AG04449 (cell line): Measurements from ENCODE around the gene C1QTNF5.

ENCODE experiments used
- CTCF ChIA-PET: fragments of 350-600 bp; formaldehyde crosslinking; extraction: SDS; loops from one replicate; lab custom pipeline; 2021; ENCODE audit warnings: antibody characterized with exemption; lab: Yijun Ruan, JAX
- POLR2A ChIA-PET: fragments of 400-600, 350-600 bp; formaldehyde crosslinking; extraction: SDS; loops from one replicate; lab custom pipeline; 2020; ENCODE audit warnings: antibody characterized with exemption, inconsistent platforms; lab: Yijun Ruan, JAX
- DNase-seq: peaks from one replicate; pipeline ENCODE4 v3.0.0-alpha.2; 2010; ENCODE audit warnings: low read depth, low spot score
- H3K4me3 ChIP-seq: 2 replicates; pipeline ENCODE4 v1.5.1; 2011; ENCODE audit warnings: low read depth, mild to moderate bottlenecking, control low read depth, low read length
- TF ChIP-seq, protein P1 (sequence below): IDR thresholded peaks from one replicate; pipeline ENCODE4 v1.5.1; 2011; ENCODE audit warnings: mild to moderate bottlenecking, moderate library complexity, low read length, control low read depth, inconsistent platforms; ENCODE audit not compliant: insufficient read depth; ENCODE audit errors: missing control alignments

C1QTNF5 gene

DNA sequence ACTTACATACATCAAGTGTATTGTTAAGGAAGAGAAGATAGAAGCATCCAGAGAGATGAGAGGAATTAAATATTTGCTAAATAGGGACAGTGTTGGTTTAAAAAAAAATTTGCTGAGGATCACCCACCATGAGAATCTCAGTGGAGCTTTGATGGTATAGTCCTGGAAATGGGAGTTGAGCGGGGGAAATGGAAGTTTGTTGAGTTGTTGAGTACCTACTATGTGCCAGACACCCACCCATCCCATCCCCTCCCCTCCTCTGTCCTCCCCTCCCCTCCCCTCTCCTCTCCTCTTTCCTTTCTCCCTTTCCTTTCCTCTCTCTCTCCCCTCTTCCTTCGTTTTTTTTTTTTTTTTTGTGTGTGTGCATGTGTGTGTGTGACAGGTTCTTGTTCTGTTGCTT lies 10.5 kb upstream of the C1QTNF5 start:
- POLR2A ChIA-PET, result no interaction called here
- CTCF ChIA-PET, result interaction anchor here (1.4 to 7.6 kb wide), 3 partner anchors 12 to 126 kb away, joined by 7 to 123 read pairs (median 10); partner anchors contain the start of gene C1QTNF5

DNA sequence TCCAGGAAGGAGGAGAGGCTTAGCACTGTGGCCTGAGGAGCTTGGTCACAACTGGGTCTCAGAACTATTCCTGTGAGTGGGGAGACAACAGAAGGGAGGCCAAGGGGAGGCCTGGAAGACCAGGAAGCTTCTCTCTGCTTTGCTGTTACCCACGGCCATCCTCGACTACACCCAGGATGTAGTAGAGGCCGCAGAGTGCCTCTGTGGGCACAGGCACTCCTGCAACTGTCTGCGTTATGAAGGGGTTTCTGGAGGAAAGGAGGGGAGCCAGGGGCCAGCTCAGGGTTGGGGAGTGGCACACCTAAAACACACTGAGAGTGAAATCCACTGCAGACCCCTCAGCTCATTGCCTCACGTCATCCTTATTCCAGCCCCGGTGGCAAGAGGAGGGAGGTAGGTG lies 9.6 kb upstream of the C1QTNF5 start:
- ChIA-PET POLR2A (no interaction called here), CTCF (interaction anchor here (1.4 to 7.6 kb wide), 2 partner anchors 11 to 25 kb away, joined by 7 to 123 read pairs; partner anchors contain the start of gene C1QTNF5)
- no peak overlapping the region for H3K4me3 ChIP-seq
- no peak for DNase-seq
- TF ChIP-seq, protein P1, sequence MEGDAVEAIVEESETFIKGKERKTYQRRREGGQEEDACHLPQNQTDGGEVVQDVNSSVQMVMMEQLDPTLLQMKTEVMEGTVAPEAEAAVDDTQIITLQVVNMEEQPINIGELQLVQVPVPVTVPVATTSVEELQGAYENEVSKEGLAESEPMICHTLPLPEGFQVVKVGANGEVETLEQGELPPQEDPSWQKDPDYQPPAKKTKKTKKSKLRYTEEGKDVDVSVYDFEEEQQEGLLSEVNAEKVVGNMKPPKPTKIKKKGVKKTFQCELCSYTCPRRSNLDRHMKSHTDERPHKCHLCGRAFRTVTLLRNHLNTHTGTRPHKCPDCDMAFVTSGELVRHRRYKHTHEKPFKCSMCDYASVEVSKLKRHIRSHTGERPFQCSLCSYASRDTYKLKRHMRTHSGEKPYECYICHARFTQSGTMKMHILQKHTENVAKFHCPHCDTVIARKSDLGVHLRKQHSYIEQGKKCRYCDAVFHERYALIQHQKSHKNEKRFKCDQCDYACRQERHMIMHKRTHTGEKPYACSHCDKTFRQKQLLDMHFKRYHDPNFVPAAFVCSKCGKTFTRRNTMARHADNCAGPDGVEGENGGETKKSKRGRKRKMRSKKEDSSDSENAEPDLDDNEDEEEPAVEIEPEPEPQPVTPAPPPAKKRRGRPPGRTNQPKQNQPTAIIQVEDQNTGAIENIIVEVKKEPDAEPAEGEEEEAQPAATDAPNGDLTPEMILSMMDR, result no peak

More for the DNA sequence above, 10.5 kb upstream of the C1QTNF5 start:
- TF ChIP-seq, protein P1, result no peak
- H3K4me3 ChIP-seq, result no peak overlapping the region
- no peak for DNase-seq

DNA sequence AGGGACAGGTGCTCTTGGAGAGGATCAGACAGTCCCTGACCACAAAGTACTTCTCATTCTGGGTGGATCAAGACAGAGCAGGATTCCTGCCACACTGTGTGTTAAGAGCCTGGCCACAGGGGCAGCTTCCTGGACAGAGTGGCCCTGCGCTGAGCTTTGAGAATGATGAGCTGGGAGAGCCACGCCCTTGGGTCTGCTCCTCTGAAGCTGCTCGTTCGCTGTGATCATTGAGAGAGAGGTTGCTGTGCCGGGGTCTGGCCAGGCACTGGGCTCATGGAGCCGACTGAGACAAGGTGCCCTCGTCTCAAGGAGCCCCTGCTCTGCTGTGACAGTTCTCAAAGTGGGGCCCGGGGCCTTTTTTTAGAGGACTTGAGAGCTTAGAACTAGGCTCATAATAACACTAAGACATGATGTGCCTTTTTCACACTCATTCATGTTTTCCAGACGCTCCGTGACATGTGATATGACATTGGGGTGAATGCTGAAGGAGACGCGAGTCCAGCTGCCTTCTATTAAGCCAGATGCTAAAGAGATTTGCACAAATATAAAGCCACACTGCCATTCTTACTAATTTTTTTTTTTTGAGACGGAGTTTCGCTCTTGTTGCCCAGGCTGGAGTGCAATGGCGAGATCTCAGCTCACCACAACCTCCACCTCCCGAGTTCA lies 7.4 kb upstream of the C1QTNF5 start:
- CTCF ChIA-PET, result interaction anchor here (1.2 to 14.1 kb wide), 8 partner anchors 9 to 142 kb away, joined by 4 to 358 read pairs (median 12); partner anchors contain the start of genes C1QTNF5, CBL and USP2
- DNase-seq, result no peak
- TF ChIP-seq, protein P1, result no peak
- POLR2A ChIA-PET, result no interaction called here
- no peak overlapping the region for H3K4me3 ChIP-seq

DNA sequence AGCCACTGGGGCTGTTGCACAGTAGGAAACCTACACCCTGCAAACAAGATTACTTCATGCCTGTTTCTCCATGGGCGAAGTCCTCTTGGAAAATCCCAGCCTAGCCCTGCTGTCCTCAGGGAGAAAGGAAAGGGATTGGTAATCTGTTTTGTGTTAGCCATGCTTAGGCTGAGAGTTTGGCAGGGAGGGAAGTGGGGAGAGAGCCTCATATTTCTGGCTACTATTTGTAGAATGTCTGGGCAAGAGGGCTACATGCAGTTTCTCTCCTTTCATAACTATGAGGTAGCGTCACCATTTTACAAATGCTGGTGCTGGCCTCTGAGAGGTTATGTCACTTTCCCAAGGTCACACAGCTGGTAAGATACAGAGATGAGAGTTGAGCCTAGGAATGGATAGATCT lies 6.6 kb upstream of the C1QTNF5 start:
- CTCF ChIA-PET, result interaction anchor here (1.3 to 14.1 kb wide), 7 partner anchors 8 to 128 kb away, joined by 7 to 358 read pairs (median 14); partner anchors contain the start of genes C1QTNF5 and USP2
- POLR2A ChIA-PET, result no interaction called here
- no peak for DNase-seq
- no peak overlapping the region for H3K4me3 ChIP-seq
- TF ChIP-seq, protein P1, result no peak

DNA sequence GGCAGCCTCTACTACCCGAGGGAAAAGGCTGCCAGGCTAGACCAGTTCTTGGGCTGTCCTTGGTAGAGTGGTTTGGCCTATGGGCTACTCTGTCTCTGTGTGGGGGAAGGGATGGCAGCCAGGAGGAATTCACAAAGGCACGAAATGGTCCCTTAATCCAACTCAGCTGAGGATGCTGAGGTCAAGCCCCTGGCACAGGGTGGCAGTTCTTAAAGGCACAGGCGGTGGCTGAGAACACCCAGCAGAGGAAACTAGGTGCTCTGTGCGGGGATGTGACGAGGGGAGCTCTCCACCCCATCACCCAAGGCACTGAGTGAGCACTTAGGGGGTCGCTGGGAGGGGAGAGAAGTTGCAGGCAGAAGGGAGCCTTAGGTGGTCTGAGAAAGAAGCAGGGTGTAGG lies 5.9 kb upstream of the C1QTNF5 start, which contains the start of gene MFRP:
TSS of gene MFRP (minus strand) at position 101 of the 400 bp plus-strand sequence. CDS start 192 bp downstream, outside the sequence.
- TF ChIP-seq, protein P1, result no peak
- POLR2A ChIA-PET, result no interaction called here
- CTCF ChIA-PET, result interaction anchor here (2.1 to 14.1 kb wide), 4 partner anchors 8 to 28 kb away, joined by 7 to 358 read pairs (median 140); partner anchors contain the start of genes C1QTNF5 and USP2
- DNase-seq, result no peak
- H3K4me3 ChIP-seq, result no peak within 1 kb of the TSS

DNA sequence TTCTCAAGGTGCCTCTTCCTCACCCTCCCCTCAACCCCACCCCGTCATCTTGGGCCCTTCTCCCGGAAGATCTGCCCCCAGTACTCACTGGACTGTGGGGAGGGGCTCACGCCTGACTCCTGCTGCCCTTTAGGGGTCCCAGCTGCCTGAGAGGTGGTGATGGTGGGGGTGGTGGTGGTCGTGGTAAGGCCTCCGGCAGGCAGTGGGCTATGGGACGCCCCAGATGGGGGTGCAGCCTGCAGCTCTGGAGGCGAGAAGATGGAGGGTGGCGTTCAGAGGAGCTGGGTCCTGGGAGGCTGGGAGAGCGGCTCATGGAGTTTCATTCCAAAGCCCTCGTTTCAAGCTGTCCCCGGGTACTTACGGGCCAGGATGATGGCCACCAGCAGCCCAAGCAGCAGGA lies 5.0 kb upstream of the C1QTNF5 start:
- TF ChIP-seq, protein P1, result no peak
- ChIA-PET POLR2A (no interaction called here), CTCF (interaction anchor here (0.6 to 14.1 kb wide), 7 partner anchors 11 to 1232 kb away, joined by 3 to 358 read pairs (median 7); partner anchors contain the start of gene USP2)
- H3K4me3 ChIP-seq, result no peak overlapping the region
- DNase-seq, result no peak
